Activated CD8-positive, alpha-beta T cell treated with anti-CD3 and anti-CD28 coated beads for 36 hours (primary cell): ENCODE results near the gene PDPN. TPM values are rescaled to one million over a fixed set of nuclear protein-coding genes. Genes with fewer than 3 reads are reported as not detected.

Source experiments
- ATAC-seq: fragments of 200-7000 bp; cut with Tn5 transposase; one replicate; pipeline ENCODE4 v1.10.0; 2021; ENCODE audit warnings: mild to moderate bottlenecking, moderate library complexity
- CTCF ChIA-PET: fragments of 350-600 bp; sonication (Branson Sonifier 250); formaldehyde crosslinking; loops from one replicate; lab custom pipeline; 2021; ENCODE audit warnings: antibody characterized with exemption; lab: Charles Lee
- POLR2A ChIA-PET: fragments of 350-600 bp; sonication (Branson Sonifier 250); formaldehyde crosslinking; loops from one replicate; lab custom pipeline; 2021; ENCODE audit warnings: antibody characterized with exemption; lab: Charles Lee
- DNase-seq: peaks from one replicate; pipeline ENCODE4 v3.0.0-alpha.2; 2020
- H3K27ac Mint-ChIP-seq: one replicate; pipeline ENCODE4 v1.8.0; 2021; ENCODE audit warnings: mild to moderate bottlenecking, mixed read lengths
- H3K27me3 Mint-ChIP-seq: one replicate; pipeline ENCODE4 v1.8.0; 2021; ENCODE audit warnings: mixed read lengths
- H3K36me3 Mint-ChIP-seq: one replicate; pipeline ENCODE4 v1.8.0; 2021; ENCODE audit warnings: low read depth, mixed read lengths
- H3K4me1 Mint-ChIP-seq: one replicate; pipeline ENCODE4 v1.8.0; 2021; ENCODE audit warnings: low read depth, mixed read lengths
- H3K4me3 Mint-ChIP-seq: one replicate; pipeline ENCODE4 v1.8.0; 2021; ENCODE audit warnings: mild to moderate bottlenecking, moderate library complexity, mixed read lengths
- H3K9me3 Mint-ChIP-seq: one replicate; pipeline ENCODE4 v1.8.0; 2021; ENCODE audit warnings: mixed read lengths
- CTCF ChIP-seq: fragments of 200-600 bp; IDR thresholded peaks from one replicate; pipeline ENCODE4 v1.8.0; 2022; ENCODE audit warnings: antibody characterized with exemption, mild to moderate bottlenecking
- intact Hi-C: fragments of 100-400 bp; cut with micrococcal nuclease; formaldehyde crosslinking; loops from one replicate; pipeline ENCODE4 v1.10.0; 2022
- total RNA-seq, 2 experiments: library from RNA; stranded (reverse); gene quantifications; one replicate each; pipeline ENCODE4 v1.2.3, GENCODE V29; 2021

Gene PDPN
- total RNA-seq, 2 experiments from 2014 or later, result not detected

- H3K9me3 Mint-ChIP-seq, result no peaks in the 10 kb centered on the region
- peaks cover 2% of the 10 kb centered on the region for H3K4me1 Mint-ChIP-seq
- H3K4me3 Mint-ChIP-seq, result no peak overlapping the region
- POLR2A ChIA-PET, result no interaction called here
- intact Hi-C loops, result no loop called here
- H3K27me3 Mint-ChIP-seq, result peaks cover 14% of the 10 kb centered on the region
- ATAC-seq, result no peak
- TF ChIP-seq CTCF, result no peak
- no peaks in the 10 kb centered on the region for H3K36me3 Mint-ChIP-seq
- no peak overlapping the region for H3K27ac Mint-ChIP-seq
- CTCF ChIA-PET, result no interaction called here
- no peak for DNase-seq
Observed at GRCh38 chr1:13573586-13573985, 10.0 kb upstream of the PDPN start.

GRCh38 chr1:13576926-13577325 lies 6.7 kb upstream of the PDPN start:
- POLR2A ChIA-PET, result no interaction called here
- H3K27ac Mint-ChIP-seq, result no peak overlapping the region
- intact Hi-C loops, result no loop called here
- no peaks in the 10 kb centered on the region for H3K36me3 Mint-ChIP-seq
- H3K9me3 Mint-ChIP-seq, result no peaks in the 10 kb centered on the region
- no peak for DNase-seq
- no peaks in the 10 kb centered on the region for H3K4me1 Mint-ChIP-seq
- no peak for TF ChIP-seq CTCF
- H3K27me3 Mint-ChIP-seq, result peaks cover 21% of the 10 kb centered on the region
- CTCF ChIA-PET, result no interaction called here
- no peak for ATAC-seq
- no peak overlapping the region for H3K4me3 Mint-ChIP-seq

- no peak for TF ChIP-seq CTCF
- Mint-ChIP-seq H3K27me3 (peaks cover 28% of the 10 kb centered on the region), H3K4me1 (no peaks in the 10 kb centered on the region), H3K9me3 (no peaks in the 10 kb centered on the region), H3K36me3 (no peaks in the 10 kb centered on the region), H3K27ac (no peak overlapping the region), H3K4me3 (no peak overlapping the region)
- no peak for ATAC-seq
- ChIA-PET POLR2A (no interaction called here), CTCF (no interaction called here)
- intact Hi-C loops, result no loop called here
- DNase-seq, result no peak
Observed at GRCh38 chr1:13577846-13578245, 5.8 kb upstream of the PDPN start.

GRCh38 chr1:13581446-13581845 lies 2.2 kb upstream of the PDPN start:
- peaks cover 52% of the 10 kb centered on the region for H3K27me3 Mint-ChIP-seq
- ATAC-seq (no peak), DNase-seq (no peak)
- no peak for TF ChIP-seq CTCF
- H3K36me3 Mint-ChIP-seq, result no peaks in the 10 kb centered on the region
- no peaks in the 10 kb centered on the region for H3K9me3 Mint-ChIP-seq
- H3K4me1 Mint-ChIP-seq, result no peaks in the 10 kb centered on the region
- ChIA-PET CTCF (no interaction called here), POLR2A (interaction anchor here (0.6 kb wide), 1 partner anchor 67 kb away, joined by 4 read pairs; no protein-coding TSS in a partner anchor)
- no peak overlapping the region for H3K27ac Mint-ChIP-seq
- intact Hi-C loops, result no loop called here
- H3K4me3 Mint-ChIP-seq, result no peak overlapping the region

- H3K4me1 Mint-ChIP-seq, result no peaks in the 10 kb centered on the region
- no peak for ATAC-seq
- intact Hi-C loops, result no loop called here
- no peak overlapping the region for H3K27ac Mint-ChIP-seq
- no peaks in the 10 kb centered on the region for H3K36me3 Mint-ChIP-seq
- peaks cover 54% of the 10 kb centered on the region for H3K27me3 Mint-ChIP-seq
- DNase-seq, result no peak
- no peak for TF ChIP-seq CTCF
- H3K4me3 Mint-ChIP-seq, result no peak overlapping the region
- CTCF ChIA-PET, result no interaction called here
- POLR2A ChIA-PET, result no interaction called here
- H3K9me3 Mint-ChIP-seq, result no peaks in the 10 kb centered on the region
Observed at GRCh38 chr1:13582713-13583443, 754 bp upstream of the PDPN start.
